ENCODE results near the gene CHAC1.

- TF ChIP-seq, protein P1, sequence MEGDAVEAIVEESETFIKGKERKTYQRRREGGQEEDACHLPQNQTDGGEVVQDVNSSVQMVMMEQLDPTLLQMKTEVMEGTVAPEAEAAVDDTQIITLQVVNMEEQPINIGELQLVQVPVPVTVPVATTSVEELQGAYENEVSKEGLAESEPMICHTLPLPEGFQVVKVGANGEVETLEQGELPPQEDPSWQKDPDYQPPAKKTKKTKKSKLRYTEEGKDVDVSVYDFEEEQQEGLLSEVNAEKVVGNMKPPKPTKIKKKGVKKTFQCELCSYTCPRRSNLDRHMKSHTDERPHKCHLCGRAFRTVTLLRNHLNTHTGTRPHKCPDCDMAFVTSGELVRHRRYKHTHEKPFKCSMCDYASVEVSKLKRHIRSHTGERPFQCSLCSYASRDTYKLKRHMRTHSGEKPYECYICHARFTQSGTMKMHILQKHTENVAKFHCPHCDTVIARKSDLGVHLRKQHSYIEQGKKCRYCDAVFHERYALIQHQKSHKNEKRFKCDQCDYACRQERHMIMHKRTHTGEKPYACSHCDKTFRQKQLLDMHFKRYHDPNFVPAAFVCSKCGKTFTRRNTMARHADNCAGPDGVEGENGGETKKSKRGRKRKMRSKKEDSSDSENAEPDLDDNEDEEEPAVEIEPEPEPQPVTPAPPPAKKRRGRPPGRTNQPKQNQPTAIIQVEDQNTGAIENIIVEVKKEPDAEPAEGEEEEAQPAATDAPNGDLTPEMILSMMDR (IDR thresholded peaks at IDR 0.05 in 8 of 11, conservative IDR thresholded peaks at IDR 0.05 in 3 of 11), result no peak
- TF ChIP-seq POLR2A (IDR thresholded peaks at IDR 0.05), result no peak
- no peak for TF ChIP-seq POLR2AphosphoS5 (IDR thresholded peaks at IDR 0.05)
Observed at GRCh38 chr15:40991355-40991754, 38.1 kb downstream of the CHAC1 start.
